ENCODE results near the gene ZNF280D. TPM values are rescaled to one million over a fixed set of nuclear protein-coding genes. Genes with fewer than 3 reads are reported as not detected.

ZNF280D gene
- total and polyA plus RNA-seq, 2 donors (not counting 1 experiment from before 2014, with no cell fraction given), result 11.9 to 37.7 TPM

- H3K4me2 ChIP-seq (ENCODE audit: extremely low read depth, insufficient read depth, low read length), result peak overlapping the region; percentile 11
- TF ChIP-seq EZH2 (IDR thresholded peaks at IDR 0.05; ENCODE audit: low read length, missing control alignments) (no peak), CTCF (conservative IDR thresholded peaks at IDR 0.05 in 1 of 2, IDR thresholded peaks at IDR 0.05 in 1 of 2; ENCODE audit: low read depth in 1 of 2, low read length in 2 of 2) (no peak)
- H3K79me2 ChIP-seq (ENCODE audit: control insufficient read depth, insufficient read depth, low read length), result no peaks in the 10 kb centered on the region
- no peaks in the 10 kb centered on the region for H3K9me3 ChIP-seq (ENCODE audit: control insufficient read depth, insufficient read depth, low read depth, low read length)
- no peaks in the 10 kb centered on the region for H3K36me3 ChIP-seq (ENCODE audit: control insufficient read depth, insufficient read depth, low read length)
- no peaks in the 10 kb centered on the region for H4K20me1 ChIP-seq (ENCODE audit: control insufficient read depth, extremely low read depth, insufficient read depth, low read length)
- no peak overlapping the region for H2AFZ ChIP-seq (ENCODE audit: low read length)
- H3K27me3 ChIP-seq (ENCODE audit: control insufficient read depth, insufficient read depth, low read length), result no peaks in the 10 kb centered on the region
- peak; percentile 92 to 98 for DNase-seq (ENCODE audit: low read depth in 2 of 2)
- H3K4me1 ChIP-seq (ENCODE audit: control insufficient read depth, extremely low read depth, insufficient read depth, low read length), result peaks cover 12% of the 10 kb centered on the region
- H3K4me3 ChIP-seq (replicated peaks in 1 of 4; ENCODE audit: control extremely low read depth in 1 of 4, insufficient read depth in 1 of 4, low read depth in 3 of 4, low read length in 4 of 4), result no peak overlapping the region
- H3K9ac ChIP-seq (ENCODE audit: insufficient read depth, low read length), result no peak overlapping the region
- no peak overlapping the region for H3K27ac ChIP-seq (ENCODE audit: insufficient read depth, low read length)
These were observed 26.1 kb upstream of the ZNF280D start for GRCh38 chr15:56759450-56759845.

GRCh38 chr15:56758770-56759449, 25.6 kb upstream of the ZNF280D start:
- peaks cover 12% of the 10 kb centered on the region for H3K4me1 ChIP-seq (ENCODE audit: control insufficient read depth, extremely low read depth, insufficient read depth, low read length)
- H3K36me3 ChIP-seq (ENCODE audit: control insufficient read depth, insufficient read depth, low read length), result no peaks in the 10 kb centered on the region
- H3K27ac ChIP-seq (ENCODE audit: insufficient read depth, low read length), result no peak overlapping the region
- H3K4me2 ChIP-seq (ENCODE audit: extremely low read depth, insufficient read depth, low read length), result peak overlapping the region; percentile 36
- H3K27me3 ChIP-seq (ENCODE audit: control insufficient read depth, insufficient read depth, low read length), result no peaks in the 10 kb centered on the region
- H2AFZ ChIP-seq (ENCODE audit: low read length), result no peak overlapping the region
- H4K20me1 ChIP-seq (ENCODE audit: control insufficient read depth, extremely low read depth, insufficient read depth, low read length), result no peaks in the 10 kb centered on the region
- TF ChIP-seq EZH2 (IDR thresholded peaks at IDR 0.05; ENCODE audit: low read length, missing control alignments) (no peak), CTCF (conservative IDR thresholded peaks at IDR 0.05 in 1 of 2, IDR thresholded peaks at IDR 0.05 in 1 of 2; ENCODE audit: low read depth in 1 of 2, low read length in 2 of 2) (no peak)
- H3K4me3 ChIP-seq (replicated peaks in 1 of 4; ENCODE audit: control extremely low read depth in 1 of 4, insufficient read depth in 1 of 4, low read depth in 3 of 4, low read length in 4 of 4), result no peak overlapping the region
- no peak overlapping the region for H3K9ac ChIP-seq (ENCODE audit: insufficient read depth, low read length)
- no peaks in the 10 kb centered on the region for H3K79me2 ChIP-seq (ENCODE audit: control insufficient read depth, insufficient read depth, low read length)
- H3K9me3 ChIP-seq (ENCODE audit: control insufficient read depth, insufficient read depth, low read depth, low read length), result no peaks in the 10 kb centered on the region
- DNase-seq (ENCODE audit: low read depth in 2 of 2), result peak; percentile 48 to 91

GRCh38 chr15:56757875-56758274, 24.6 kb upstream of the ZNF280D start:
- no peak for DNase-seq (ENCODE audit: low read depth in 2 of 2)
- no peak overlapping the region for H3K4me3 ChIP-seq (replicated peaks in 1 of 4; ENCODE audit: control extremely low read depth in 1 of 4, insufficient read depth in 1 of 4, low read depth in 3 of 4, low read length in 4 of 4)
- no peak overlapping the region for H2AFZ ChIP-seq (ENCODE audit: low read length)
- H3K27me3 ChIP-seq (ENCODE audit: control insufficient read depth, insufficient read depth, low read length), result no peaks in the 10 kb centered on the region
- no peaks in the 10 kb centered on the region for H3K79me2 ChIP-seq (ENCODE audit: control insufficient read depth, insufficient read depth, low read length)
- H3K9ac ChIP-seq (ENCODE audit: insufficient read depth, low read length), result no peak overlapping the region
- no peaks in the 10 kb centered on the region for H3K36me3 ChIP-seq (ENCODE audit: control insufficient read depth, insufficient read depth, low read length)
- no peaks in the 10 kb centered on the region for H4K20me1 ChIP-seq (ENCODE audit: control insufficient read depth, extremely low read depth, insufficient read depth, low read length)
- H3K27ac ChIP-seq (ENCODE audit: insufficient read depth, low read length), result no peak overlapping the region
- H3K9me3 ChIP-seq (ENCODE audit: control insufficient read depth, insufficient read depth, low read depth, low read length), result no peaks in the 10 kb centered on the region
- H3K4me1 ChIP-seq (ENCODE audit: control insufficient read depth, extremely low read depth, insufficient read depth, low read length), result peaks cover 12% of the 10 kb centered on the region
- TF ChIP-seq CTCF (conservative IDR thresholded peaks at IDR 0.05 in 1 of 2, IDR thresholded peaks at IDR 0.05 in 1 of 2; ENCODE audit: low read depth in 1 of 2, low read length in 2 of 2) (no peak), EZH2 (IDR thresholded peaks at IDR 0.05; ENCODE audit: low read length, missing control alignments) (no peak)
- no peak overlapping the region for H3K4me2 ChIP-seq (ENCODE audit: extremely low read depth, insufficient read depth, low read length)
